Fibroblast of skin of abdomen (primary cell): ENCODE measurements around the gene PCSK4.

Experiments used
- DNase-seq: peaks from one replicate; pipeline ENCODE4 v3.0.0-alpha.2; 2013

Gene PCSK4

DNA sequence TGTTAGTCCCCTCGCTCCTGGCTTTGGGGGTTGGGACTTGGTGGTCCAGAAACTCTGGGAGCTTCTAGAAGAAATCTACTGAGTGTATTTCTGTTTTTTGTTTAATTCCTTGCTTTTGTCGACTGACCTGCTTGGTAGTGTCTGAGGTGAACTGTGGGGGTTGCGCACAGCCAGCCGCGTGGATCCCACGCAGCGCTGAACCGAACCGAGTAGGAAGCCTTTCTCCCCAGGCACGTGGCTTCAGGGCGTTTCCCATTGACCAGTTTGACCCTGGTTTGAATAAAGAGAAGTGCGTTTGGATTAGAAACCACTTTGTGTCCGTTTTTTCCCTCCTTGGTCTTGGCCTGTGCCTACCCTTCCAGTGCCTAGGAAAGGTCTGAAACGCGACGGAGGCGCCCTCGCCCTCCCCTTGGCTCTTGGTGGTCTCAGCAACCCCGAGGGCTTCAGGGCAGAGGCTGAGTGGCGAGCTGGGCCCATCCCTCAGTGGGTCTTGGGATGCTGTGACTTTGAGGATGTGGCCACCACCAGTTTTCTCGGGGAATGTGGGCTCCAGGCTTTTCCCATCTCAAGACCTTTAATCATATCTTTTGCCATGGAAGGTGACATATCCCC is 54.7 kb downstream of the PCSK4 start:
- no peak for DNase-seq

DNA sequence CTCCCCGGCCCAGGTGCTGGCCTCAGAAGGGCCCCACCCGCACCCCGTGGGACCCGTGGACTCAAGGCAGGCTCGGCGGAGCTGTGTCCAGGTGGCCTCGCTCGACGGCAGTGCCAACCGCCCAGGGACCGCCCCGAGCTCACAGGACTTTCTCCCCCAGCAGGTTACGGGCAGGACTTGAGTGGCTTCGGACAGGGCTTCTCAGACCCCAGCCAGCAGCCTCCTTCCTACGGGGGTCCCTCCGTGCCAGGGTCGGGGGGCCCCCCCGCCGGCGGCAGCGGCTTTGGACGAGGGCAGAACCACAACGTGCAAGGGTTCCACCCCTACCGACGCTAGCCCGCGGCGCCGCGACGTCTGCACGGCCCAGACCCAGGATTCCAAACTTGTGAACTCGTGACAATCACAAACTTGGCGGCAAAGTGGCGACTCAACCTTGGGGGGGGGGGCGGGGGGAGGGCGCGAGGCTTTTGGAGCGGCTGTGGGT is 55.5 kb downstream of the PCSK4 start:
- DNase-seq: no peak

DNA sequence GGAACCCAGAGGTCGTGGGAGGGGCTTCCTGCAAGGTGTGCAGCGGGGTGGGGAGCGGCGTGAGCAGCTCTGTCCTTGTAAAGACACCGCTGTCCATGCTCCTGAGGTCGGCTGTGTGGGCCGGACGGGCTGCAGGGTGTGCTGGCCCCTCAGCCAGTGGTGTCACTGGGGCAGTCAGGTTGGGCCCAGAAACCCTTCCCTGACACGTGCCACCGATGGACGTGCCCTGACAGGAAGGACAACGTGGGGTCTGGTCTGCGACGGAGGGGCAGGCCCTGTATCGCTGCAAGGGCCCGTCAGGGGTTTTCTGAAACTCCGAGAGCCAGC is 56.1 kb downstream of the PCSK4 start:
- no peak for DNase-seq

DNA sequence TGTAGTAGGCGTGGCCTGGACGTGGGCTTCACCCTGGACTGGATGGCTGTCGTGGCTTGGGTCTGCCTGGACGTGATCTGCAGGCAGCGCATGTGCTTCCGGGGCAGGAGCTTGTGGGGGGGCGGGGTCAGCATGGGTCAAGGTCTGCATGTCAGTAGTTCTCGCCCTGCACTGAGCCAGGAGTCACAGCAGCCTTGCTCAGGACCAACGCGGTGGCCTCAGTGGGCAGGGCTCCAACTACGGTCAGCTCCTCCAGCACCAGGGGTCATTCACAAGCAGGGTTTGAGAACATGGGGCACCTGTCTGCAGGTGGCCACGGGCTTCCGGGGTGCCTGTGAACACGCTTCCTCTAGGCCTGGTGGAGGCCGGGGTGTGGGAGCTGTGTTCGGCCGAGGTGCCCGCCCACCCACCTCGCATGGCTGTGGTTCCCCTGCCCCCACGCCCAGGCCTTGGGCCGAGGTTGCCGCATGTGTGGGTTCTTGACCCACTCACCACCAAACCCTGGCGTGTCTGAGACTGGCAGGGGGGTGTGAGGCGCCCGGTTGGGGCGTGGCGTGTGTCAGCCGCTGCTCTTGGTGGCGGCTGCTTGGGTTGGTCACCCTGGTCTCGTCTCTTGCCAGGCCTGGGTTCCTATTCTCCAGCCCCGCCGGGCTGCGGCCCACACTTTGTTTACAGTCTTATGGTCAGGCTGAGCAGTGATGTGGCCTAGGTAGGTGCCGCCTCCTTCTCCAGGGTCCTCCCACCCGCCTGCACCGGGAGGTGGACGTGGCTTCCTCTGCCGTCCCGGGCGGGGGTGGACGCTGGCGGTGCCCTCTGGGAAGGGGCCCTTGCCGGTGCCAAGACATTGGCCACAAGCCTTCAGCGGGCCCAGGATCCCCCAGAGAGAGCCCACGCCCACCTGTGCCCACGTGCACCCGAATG is 56.8 kb downstream of the PCSK4 start:
- no peak for DNase-seq

DNA sequence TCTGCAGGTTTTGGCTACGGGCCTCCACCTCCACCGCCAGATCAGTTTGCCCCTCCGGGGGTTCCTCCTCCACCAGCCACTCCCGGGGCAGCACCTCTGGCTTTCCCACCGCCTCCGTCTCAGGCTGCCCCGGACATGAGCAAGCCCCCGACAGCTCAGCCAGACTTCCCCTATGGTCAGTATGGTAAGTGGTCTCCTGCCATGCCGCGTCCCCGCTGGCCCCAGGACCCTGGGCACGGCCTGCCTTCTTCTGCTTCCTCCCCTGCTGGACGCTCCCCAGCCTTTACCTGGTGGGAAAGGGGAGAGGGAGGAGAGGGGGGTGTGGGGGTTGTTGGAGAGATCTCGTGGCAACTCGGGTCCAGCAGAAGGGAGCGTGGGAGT is 57.7 kb downstream of the PCSK4 start:
- no peak for DNase-seq

DNA sequence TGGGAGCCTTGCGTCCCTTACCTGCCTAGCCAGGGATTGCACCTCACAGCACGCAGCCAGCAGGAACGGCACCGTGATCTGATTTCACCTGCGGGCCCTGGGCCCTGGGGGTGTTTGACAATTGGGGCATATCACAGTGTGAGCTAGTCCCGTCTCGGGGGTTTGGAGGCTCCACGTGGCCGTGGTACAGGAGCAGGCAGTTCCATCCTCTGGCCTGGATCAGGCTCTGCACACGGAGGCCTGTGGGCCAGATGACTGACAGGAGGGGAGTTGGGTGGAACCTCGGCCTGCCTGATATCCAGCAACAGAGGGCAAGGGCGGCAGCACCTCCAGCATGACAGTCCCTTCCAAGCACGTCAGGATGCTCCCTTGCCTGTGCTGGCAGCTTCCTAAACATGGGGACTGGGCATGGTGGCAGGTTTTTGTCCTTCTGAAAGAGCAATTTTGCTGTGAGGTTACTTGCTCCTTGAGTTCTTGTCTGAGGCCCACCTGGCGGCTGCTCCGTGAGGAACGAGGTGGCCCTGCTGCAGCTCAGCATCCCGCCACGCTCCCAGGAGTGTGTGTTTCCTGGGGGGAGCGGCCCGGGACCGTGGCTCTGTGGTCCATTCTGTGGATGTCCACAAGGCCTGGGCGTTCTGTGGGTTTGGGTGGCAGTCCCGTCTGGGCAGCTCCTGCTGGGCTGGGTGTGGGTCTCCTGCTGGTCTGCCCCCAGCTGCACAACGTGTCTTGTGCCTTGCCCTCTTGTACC is 58.2 kb downstream of the PCSK4 start:
- DNase-seq: no peak
